ENCODE data around the gene TMPRSS6.

Gene TMPRSS6

DNA sequence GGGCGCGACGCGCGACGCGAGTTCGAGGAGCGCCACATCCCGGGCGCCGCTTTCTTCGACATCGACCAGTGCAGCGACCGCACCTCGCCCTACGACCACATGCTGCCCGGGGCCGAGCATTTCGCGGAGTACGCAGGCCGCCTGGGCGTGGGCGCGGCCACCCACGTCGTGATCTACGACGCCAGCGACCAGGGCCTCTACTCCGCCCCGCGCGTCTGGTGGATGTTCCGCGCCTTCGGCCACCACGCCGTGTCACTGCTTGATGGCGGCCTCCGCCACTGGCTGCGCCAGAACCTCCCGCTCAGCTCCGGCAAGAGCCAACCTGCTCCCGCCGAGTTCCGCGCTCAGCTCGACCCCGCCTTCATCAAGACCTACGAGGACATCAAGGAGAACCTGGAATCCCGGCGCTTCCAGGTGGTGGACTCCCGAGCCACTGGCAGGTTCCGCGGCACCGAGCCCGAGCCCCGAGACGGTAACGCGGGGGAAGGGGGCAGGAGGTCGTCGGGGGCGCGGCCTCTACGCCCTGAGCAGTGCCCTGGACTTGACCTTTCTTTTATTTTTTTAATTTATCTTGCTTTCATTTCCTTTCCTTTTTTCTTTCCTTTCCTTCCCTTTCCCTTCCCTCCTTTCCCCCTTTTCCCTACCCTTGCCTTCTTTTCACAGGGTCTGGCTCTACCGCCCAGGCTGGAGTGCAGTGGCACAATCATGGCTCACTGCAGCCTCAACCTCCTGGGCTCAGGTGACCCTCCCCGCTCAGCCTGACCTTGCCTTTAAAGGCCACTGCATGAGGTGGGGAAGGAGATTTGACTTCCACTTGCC is 85.0 kb downstream of the TMPRSS6 start:
- DNase-seq: no peak

DNA sequence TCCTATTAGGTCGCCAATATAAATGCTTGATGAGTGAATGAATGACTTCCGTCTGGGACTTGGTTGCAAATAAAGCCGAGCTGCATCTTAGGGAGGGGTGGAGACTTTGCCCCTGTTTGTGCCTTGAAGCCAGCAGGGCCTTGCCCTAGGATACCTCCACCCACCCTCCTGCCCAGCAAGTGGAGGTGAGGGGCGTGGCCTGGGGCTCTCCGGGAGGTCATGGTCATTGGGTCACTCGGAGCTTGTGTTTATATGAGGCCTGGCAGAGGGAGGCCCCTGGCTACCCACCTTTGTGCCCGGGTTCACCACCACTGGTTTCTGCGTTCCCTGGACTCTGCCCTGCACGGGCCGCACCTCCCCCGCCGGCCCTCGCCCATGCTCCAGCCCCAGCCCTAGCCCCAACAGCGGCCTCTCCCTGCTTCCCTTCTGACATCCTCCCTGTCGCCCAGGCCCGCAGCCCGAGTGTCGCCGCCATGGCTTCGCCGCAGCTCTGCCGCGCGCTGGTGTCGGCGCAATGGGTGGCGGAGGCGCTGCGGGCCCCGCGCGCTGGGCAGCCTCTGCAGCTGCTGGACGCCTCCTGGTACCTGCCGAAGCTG is 85.7 kb downstream of the TMPRSS6 start:
- DNase-seq: no peak

DNA sequence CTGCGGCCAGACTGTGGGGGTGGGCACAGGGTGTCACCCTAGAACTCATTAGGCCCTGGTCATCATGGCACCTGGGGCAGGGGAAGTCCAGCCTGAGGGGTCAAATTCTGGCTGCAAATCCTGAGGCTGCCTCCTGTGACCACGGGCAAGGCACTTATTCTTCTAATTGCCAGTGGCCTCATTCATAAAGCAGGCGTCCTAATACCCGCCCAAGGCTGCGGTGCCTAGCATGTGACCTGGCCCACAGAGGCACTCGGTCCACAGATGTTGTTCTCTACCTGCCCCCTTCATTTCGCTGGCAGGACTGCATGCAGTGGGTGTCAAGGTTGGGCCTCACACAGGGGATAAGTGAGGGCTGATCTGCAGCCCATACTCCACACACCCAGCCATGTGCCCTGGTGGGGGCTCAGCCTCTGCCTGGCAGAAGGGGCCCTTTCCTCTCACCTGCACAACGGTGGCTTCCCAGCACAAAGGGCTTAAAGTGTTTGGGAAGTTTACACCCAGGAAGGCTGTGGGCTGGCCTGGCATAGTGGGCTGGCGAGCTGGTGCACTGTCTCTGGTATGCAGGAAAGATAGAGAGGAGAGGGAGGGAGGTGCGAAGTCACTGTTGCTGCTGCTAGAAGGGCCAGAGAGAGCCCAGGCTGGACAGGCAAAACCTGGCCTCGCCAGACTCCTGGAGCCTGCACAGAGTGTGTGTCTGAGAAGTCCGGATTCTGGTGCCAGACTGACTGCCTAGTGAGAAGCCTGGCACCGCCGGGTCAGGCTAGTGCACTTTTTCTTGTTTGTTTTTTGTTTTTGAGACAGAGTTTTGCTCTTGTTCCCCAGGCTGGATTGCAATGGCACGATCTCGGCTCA is 86.8 kb downstream of the TMPRSS6 start:
- no peak for DNase-seq

DNA sequence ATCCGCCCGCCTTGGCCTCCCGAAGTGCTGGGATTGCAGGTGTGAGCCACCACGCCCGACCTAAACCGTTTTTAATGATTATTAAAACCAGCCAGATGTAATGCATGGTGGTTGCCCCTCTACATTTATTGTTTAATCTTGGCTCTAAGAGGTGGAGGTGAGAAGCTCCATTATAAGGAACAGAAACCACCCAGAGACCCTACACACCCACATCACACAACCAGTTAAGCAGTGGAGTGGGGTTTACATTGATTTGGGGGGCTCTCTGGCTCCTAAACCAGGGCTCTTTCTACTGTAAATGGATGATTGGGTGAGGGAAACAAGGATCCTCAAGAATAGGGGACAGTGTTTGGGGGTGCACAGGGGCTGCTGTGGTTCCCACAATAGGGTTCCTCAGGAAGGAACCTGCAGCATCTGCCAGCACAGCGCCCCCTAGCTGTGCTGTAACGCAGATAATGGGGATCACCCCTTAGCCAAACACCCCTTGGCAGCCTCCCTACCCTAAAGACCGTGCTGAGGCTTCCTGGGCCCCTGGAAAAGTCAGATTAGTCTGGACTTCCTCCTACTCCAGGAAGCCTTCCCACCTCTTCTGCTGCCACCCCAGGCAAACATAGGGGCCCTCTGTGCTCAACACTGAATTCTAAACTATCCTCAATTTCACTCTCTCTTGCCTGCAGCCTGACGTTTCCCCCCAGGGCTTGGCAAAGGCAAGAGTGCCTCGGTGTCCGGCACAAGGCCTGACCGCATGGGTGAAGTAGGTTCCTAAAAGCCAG is 87.6 kb downstream of the TMPRSS6 start:
- DNase-seq: peak; percentile 7

DNA sequence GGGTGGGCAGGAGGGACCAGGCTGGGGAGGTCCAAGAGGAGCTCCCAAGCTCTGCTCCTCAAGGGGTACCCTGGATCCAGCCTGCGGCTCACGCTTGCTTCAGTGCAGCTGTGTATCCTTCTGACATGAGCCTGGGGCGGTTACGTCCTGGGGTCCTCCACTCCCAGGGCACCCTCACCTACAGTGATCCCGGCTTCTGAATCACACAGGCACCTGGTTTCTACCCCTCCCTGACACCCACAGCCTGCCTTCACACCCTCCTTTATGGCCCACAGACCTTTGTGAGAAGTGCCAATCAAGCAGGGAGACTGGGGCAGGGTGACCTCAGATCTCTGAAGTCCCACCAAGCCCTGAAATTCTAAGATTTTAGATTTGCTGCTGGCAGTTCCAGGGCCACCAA is 88.5 kb downstream of the TMPRSS6 start:
- DNase-seq: no peak

DNA sequence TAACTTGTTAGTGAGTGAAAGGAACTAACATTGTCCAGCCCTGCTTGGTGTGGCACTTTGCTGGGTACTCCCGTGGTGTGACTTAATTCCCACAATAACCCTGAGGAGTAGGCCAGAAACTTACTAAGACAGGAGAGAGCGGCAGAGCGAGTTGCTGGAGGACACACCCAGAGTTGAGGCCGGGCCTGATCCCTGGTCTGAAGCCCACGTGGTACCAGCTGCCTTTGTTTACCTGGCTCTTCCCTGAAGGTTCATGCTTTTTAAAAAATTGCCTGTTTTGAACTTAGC is 89.4 kb downstream of the TMPRSS6 start:
- DNase-seq: no peak

DNA sequence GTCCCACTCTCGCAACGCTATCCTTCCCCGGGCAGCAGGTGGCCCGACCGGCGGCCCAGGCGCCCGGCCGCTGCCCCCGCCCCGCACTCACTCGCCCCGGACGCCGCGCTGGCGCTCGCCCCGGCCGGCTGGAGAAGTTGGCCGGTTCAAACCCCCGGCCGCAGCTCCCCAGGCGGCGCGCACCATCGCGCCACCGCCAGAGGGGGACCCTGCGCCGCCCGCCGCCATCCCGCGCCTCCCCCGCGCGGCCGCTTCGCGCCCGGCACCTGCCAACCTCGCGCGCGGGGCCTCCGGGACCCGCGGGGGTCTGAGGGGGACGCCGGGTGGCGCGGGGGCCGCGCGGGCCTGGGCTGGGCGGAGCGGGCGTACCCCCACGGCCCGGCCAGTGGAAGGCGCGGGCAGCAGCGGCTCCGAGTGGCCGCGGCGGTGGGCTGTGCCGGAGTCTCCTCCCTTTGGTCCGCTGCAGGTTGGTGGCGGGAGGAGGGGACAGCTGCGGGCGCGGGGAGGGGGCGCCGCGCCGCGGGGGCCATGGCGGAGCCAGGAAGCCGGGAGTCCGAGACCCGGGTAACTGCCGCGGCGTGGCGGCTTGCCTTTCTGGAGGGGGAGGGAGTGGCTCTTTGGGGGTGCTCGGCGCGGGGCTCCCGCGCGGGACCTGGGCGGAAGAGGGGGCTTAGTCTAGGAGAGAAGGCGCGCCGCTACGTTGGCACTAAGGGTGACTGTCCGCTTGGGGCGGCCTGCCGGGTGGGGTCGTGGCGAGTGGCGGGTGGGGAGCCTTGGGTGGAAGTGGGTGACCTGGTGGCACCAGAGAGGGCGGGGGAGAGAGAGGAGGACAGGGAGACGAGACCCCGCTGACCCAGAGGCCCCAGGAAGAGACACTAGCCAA is 90.0 kb downstream of the TMPRSS6 start, which contains the start of the genes MPST and TST:
TSS of gene MPST (plus strand) at position 434 of the 883 bp plus-strand sequence. CDS start at position 529, 95 bp downstream.
TSS of gene TST (minus strand) at position 139 of the 883 bp plus-strand sequence. CDS start 715 bp downstream, outside the sequence.
- DNase-seq: peak; percentile 43

DNA sequence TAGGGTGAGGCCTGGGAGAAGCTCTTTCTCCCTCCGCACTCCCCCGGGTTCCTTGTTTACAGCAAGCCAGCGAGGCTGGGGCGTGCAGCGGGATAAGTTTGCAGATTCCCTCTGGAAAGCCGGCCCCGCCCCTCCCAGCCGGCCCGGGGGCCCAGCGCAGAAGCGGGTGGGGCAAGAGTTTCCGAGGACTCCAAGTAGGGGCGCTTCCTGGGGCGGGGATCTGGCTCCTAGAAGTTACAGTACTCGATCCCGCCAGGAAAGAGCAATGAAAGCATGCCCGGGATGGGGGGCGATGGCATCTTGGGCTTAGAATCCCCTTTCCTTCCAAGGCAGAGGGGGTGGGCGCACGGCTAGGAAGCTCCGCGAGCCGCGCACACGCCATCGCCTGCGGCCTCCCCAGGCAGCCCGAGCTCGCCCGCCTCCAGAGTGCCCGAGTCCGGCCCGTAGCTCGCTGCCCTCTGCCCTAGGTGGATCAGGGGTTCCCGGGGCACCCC is 90.7 kb downstream of the TMPRSS6 start:
- DNase-seq: peak; percentile 20

DNA sequence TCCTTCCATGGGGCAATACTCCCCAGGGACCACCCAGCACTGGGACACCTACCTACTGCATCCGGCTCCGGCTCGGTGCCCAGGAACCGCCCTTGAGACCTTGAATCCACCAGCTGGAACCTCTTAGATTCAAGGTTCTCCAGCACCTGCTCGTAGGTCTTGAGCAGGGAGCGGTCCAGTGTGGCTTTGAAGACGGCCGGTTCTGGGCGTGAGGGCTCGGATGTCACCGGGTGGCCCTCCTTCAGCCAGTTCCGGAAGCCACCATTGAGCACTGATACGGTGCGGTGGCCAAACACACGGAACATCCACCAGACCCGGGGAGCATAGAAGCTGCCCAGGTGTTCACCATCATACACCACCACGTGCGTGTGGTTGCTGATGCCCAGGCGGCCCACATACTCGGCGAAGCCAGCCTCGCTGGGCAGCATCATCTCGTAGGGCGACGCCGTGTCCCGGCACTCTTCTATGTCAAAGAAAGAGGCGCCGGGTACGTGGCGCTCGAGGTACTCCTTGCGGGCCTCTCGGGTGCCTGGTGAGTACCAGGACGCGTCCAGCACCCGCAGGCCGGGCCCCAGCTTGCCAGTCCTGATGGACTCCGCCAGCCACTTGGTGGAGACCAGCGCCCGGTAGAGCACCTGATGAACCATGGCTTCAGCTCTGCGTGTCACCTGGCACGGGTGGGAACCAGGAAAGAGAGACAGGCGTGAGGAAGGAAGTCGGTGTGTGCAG is 91.3 kb downstream of the TMPRSS6 start:
- DNase-seq: no peak

DNA sequence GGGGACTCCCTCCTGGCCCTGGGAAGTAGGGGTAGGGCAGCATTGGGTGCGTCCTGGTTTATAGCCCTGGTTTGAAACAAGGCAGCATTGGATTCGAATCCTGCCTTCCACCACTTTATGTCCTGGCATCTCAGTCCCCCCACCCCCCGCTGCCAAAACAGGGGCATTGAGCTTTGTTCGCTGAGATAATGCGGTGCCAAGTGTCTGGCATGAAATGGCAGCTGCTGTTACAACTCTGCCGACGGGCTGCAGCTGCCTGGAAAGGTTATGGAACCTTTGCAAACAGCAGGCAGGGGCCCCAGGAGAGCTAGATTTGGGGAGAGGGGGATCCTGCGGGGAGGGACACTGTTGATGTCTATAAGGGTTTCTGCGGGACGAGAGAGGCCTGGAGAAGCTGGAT is 92.2 kb downstream of the TMPRSS6 start:
- no peak for DNase-seq

DNA sequence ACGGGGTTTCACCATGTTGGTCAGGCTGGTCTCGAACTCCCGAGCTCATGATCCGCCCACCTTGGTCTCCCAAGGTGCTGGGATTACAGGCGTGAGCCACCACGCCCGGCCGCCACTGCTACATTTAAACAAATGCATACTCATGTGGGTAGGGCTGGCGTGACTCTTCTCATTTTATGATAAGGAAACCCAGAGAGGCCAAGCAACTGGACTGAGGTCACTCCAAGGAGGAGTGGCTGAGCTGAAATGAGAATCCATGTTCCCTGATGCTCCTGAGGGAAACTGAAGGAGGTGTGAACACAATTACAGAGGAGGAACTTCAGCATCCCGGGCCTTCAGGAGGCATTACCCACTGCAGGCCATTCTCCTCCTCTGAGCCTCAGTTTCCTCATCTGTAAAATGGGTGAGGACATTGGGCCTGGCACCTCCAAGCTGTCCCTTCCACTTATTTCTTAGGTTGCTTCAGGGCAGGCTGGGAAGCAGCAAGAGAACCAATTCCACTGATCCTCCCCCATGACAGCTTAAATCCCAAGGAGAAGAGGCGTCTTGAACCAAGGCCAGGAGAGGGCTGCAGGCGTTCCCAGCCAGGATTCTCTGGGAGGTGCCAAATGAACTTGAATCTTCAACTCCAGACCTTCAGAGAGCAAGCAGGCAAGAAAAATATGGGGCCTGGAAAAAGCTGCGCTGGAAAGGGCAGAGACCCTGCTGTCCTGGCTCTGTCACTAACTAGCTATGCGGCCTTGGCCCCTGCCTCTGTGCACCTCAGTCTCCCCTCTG is 93.2 kb downstream of the TMPRSS6 start:
- no peak for DNase-seq

DNA sequence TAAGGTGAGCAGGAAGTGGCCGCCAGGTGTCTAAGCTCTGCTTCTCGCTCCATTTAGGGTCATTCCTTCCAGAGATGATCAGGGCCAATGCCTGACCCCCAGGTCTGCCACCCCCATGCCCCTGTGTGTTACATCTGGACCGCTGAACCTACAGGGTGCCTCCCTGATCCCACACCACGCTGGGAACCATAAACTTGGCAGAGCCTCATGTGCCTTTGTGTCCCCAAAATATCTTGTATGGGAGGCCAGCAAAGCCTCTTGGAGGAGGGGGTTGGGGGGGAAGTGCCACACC is 94.0 kb downstream of the TMPRSS6 start:
- no peak for DNase-seq
